ENCODE results near the gene VNN1. TPM values are rescaled to one million over a fixed set of nuclear protein-coding genes. Genes with fewer than 3 reads are reported as not detected.
"Not testable (repeated sequence)": the region's sequence is repeated elsewhere in the genome, so short reads cannot be mapped to it uniquely, and the experiment has no call there.

Gene VNN1
- total RNA-seq, 2 donors from 2014 or later, result 0.19 to 1.1 TPM

GRCh38 chr6:132708771-132709170 is 5.1 kb downstream of the VNN1 start:
- TF ChIP-seq, protein P1, sequence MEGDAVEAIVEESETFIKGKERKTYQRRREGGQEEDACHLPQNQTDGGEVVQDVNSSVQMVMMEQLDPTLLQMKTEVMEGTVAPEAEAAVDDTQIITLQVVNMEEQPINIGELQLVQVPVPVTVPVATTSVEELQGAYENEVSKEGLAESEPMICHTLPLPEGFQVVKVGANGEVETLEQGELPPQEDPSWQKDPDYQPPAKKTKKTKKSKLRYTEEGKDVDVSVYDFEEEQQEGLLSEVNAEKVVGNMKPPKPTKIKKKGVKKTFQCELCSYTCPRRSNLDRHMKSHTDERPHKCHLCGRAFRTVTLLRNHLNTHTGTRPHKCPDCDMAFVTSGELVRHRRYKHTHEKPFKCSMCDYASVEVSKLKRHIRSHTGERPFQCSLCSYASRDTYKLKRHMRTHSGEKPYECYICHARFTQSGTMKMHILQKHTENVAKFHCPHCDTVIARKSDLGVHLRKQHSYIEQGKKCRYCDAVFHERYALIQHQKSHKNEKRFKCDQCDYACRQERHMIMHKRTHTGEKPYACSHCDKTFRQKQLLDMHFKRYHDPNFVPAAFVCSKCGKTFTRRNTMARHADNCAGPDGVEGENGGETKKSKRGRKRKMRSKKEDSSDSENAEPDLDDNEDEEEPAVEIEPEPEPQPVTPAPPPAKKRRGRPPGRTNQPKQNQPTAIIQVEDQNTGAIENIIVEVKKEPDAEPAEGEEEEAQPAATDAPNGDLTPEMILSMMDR (IDR thresholded peaks at IDR 0.05), result no peak
- no peak overlapping the region for H3K27ac ChIP-seq

DNA sequence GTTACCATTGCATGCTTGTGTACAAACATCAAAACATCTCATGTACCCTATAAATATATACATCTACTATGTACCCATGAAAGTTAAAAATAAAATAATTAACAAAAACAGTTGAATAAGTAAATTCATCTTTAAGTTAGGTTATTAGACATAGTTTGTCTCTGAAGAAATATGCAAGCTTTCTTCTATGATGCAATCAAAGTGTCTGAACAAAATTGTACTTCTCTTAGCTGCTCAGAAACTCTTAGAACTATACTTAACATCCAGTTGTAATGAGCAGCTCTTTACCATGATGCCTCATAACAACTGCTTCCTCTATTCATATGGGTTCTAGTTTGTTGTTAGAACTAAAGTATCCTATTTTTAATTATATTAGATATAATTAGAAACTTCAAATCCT is 5.9 kb downstream of the VNN1 start:
- TF ChIP-seq, protein P1 (IDR thresholded peaks at IDR 0.05), result no peak
- Histone ChIP-seq H3K36me3 (no peaks in the 10 kb centered on the region), H3K27ac (no peak overlapping the region), H3K4me3 (no peak overlapping the region), H3K4me1 (no peaks in the 10 kb centered on the region), H3K9me3 (peaks cover 0 to 29% of the 10 kb centered on the region in 2 donors), H3K27me3 (no peaks in the 10 kb centered on the region)
- DNase-seq (ENCODE audit: low spot score), result no peak

More at GRCh38 chr6:132708771-132709170, 5.1 kb downstream of the VNN1 start:
- no peak for DNase-seq (ENCODE audit: low spot score)
- no peaks in the 10 kb centered on the region for H3K36me3 ChIP-seq
- no peak overlapping the region for H3K4me3 ChIP-seq
- peaks cover 0 to 28% of the 10 kb centered on the region in 2 donors for H3K9me3 ChIP-seq
- H3K27me3 ChIP-seq, result no peaks in the 10 kb centered on the region
- no peaks in the 10 kb centered on the region for H3K4me1 ChIP-seq

- not testable (repeated sequence) for DNase-seq (ENCODE audit: low spot score); H3K4me1 ChIP-seq; H3K27me3 ChIP-seq; H3K4me3 ChIP-seq; H3K36me3 ChIP-seq; H3K27ac ChIP-seq
- peaks cover 0 to 29% of the 10 kb centered on the region in 2 donors for H3K9me3 ChIP-seq
Measured at GRCh38 chr6:132706756-132707155, 7.1 kb downstream of the VNN1 start.

- Histone ChIP-seq H3K9me3 (peaks cover 0 to 29% of the 10 kb centered on the region in 2 donors), H3K4me3 (no peak overlapping the region), H3K27me3 (no peaks in the 10 kb centered on the region), H3K27ac (no peak overlapping the region), H3K36me3 (no peaks in the 10 kb centered on the region), H3K4me1 (no peaks in the 10 kb centered on the region)
- TF ChIP-seq, protein P1 (IDR thresholded peaks at IDR 0.05), result no peak
- no peak for DNase-seq (ENCODE audit: low spot score)
Measured at GRCh38 chr6:132703936-132704335, 9.9 kb downstream of the VNN1 start.

DNA sequence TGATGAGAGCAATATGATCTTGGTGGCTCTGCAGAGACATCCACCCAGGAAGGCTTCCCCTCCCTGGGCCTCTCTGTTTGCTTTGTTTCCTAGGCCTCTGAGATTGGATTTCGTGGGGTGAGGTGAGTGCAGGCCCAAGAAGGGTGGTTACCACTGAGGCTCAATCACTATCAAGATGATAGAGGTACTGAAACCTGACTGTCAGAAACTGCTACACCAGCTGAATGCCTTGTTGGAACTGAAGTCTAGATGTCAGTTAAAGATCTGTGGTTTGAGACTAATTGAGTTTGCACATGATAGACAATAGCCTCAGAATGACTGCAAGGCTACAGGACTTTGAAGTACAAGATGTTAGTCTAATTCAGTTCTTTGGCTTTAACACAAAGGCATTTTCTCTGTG is 15.2 kb downstream of the VNN1 start:
- H3K4me1 ChIP-seq, result no peaks in the 10 kb centered on the region
- H3K4me3 ChIP-seq, result no peak overlapping the region
- DNase-seq (ENCODE audit: low spot score), result no peak
- TF ChIP-seq, protein P1 (IDR thresholded peaks at IDR 0.05), result no peak
- peaks cover 0 to 16% of the 10 kb centered on the region in 2 donors for H3K9me3 ChIP-seq
- H3K27ac ChIP-seq, result no peak overlapping the region
- no peaks in the 10 kb centered on the region for H3K36me3 ChIP-seq
- no peaks in the 10 kb centered on the region for H3K27me3 ChIP-seq

DNA sequence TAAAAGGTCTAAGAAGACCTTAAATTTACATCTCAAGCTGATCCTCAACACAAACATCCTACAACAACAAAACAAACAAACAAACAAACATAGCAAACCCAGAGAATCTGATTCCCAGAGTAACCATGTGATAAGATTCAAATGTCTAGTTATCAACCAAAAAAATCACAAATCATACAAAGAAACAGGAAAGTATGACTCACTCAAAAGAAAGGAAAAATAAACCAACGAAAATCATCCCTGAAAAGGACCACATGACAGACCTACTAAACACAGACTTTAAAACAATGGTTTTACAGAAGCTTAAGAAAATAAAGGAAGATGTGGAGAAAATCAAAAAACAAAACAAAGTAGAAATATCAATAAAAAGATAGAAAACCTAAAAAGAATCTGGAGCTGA is 18.1 kb downstream of the VNN1 start:
- TF ChIP-seq, protein P1 (IDR thresholded peaks at IDR 0.05), result no peak
- no peak overlapping the region for H3K27ac ChIP-seq
- DNase-seq (ENCODE audit: low spot score), result no peak
- H3K4me3 ChIP-seq, result no peak overlapping the region
- no peaks in the 10 kb centered on the region for H3K27me3 ChIP-seq
- H3K4me1 ChIP-seq, result no peaks in the 10 kb centered on the region
- H3K9me3 ChIP-seq, result peaks cover 0 to 16% of the 10 kb centered on the region in 2 donors
- no peaks in the 10 kb centered on the region for H3K36me3 ChIP-seq
